HG03571 (cell line): ENCODE data around the gene CAMKMT.

Source experiments
- ATAC-seq: cut with Tn5 transposase; IDR thresholded peaks from one replicate; pipeline ENCODE4 v1.9.1; 2021; ENCODE audit not compliant: unreplicated experiment

Gene CAMKMT

DNA sequence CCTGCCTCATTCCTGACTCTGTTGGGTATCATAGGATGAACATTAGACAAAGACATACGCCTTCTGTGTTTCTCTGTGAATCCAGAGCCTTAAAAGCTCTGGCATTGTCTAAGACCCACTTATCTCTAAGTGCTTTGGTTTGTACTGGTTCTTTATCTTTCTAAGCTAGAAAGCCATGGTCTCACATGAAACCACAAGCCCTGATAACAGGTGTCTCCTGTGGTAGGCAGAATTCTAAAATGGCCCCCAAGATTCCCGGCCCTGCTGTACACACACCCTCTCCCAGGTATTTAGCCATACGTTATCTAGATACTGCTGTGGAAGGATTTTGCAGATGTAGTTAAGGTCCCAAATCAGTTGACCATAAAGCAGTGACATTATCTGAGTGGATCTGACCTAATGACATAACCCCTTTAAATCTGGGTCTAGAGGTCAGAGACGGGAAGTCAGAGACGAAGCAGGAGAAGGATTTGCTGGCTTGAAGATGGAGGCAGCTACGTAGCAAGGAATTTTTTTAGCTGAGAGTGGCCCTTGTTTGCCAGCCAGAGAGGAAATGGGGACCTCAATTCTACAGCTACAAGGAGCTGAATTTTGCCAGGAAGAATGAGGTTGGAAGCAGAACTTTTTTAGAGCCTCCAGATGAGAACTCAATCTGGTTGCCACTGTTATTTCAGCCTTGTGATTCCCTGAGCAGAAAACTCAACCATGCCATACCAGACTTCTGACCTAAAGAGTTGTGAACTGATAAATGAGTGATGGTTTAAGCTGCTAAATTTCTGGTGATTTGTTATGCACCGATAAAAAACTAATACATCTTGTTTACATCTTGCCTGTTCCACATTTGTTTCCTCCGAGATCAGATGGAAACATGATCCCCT, 186.7 kb downstream of the CAMKMT start:
- no peak for ATAC-seq

DNA sequence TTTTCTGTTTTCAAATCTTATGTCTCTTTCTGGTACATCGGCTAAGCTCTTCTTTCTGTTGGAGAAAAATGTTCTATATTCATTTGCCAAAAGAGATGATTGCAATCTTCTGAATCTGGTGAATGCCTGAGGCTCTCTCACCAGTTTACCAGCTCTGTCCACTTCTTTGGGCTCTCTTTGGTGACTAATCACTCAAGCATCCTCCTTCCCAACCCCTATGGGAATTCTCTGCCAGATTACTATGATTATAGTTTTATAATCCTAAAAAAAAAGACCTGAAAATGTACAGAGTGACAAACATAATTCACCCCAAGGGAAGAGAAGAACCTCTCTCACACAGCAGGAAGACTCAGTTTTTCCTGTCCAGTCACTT, 187.3 kb downstream of the CAMKMT start:
- no peak for ATAC-seq

DNA sequence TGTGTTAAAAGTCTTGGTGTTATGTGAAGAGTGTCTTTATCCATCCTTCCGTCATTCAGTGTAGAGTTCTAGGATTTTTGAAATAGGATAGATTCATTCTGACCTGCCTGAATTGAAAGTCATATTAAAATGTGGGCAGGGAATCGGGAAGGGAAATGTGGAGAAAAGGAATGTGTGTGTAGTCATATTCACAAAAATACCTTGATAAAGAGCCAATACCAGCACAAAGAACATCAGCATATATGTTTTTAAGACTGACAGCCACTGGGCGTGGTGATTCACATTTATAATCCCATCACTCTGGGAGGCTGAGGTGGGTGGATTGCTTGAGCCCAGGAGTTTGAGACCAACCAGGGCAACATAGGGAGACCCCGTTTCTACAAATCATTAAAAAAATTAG, 188.1 kb downstream of the CAMKMT start:
- ATAC-seq = no peak

DNA sequence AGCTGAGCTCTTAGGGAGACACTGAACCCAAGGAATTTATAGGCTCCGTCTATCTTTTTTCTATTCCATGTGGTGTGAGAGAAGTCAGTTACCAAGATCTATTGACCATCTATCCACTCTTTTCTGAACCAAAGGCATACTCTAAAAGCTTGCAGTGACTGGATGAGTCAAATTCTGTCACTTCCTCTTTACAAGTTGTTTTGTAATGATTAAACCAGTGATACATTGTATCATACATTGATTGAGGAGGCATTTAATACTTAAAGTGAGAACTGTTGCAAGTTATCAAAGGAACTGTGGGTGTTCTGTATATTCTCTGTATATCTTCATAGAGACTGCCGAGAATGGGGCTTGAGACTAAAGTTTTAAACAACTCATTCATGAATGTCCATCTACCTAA, 188.8 kb downstream of the CAMKMT start:
- ATAC-seq = no peak

DNA sequence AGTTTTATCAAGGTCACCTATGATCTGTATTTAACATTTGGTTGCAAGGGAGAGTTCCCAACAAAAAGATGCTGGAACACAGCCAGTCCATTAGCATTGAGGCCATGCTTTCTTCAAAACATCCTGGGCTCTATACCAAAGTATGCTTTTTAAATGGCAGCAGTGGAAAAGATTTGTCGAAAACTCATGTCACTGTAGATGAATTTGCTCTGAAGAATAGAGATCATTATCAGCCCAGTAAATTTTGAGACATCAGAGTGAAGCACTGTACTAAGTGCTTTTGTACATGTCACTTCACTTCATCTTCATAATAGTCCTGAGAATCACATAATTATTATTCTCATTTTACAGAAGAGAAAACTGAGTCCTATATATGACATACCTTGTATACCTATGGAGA, 189.8 kb downstream of the CAMKMT start:
- no peak for ATAC-seq

DNA sequence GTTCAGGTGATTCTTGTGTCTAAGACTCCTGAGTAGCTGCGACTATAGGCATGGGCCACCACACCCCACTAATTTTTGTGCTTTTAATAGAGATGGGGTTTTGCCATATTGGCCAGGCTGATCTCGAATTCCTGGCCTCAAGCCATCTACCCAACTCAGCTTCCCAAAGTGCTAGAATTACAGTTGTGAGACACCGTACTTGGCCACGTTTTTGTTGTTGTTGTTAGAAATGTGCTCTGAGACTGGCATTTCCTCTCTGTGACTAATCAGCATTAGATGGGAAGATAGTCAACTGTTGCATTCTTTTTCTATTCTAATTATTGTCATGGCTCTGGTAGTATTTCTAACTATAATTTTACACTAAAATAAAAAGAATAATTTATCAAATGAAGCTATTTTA, 191.7 kb downstream of the CAMKMT start:
- no peak for ATAC-seq

DNA sequence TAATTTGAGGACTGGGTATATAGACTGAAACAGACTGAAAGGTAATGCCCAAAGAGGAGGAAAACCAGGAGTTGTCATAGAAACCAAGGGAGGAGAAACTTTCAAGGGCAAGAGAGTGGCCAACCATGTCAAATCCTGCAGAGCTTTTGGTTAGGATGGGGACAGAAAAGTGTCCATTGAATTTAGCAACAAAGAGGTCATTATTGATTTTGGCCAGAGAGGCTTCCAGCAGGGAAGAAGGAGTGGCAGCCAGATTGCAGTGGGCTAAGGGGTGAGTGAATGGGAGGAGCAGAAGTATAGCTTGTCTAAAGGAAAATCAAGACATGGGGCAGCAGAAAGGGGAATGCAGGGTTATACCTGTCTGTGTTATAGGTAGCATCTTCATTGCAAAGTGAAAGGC, 194.0 kb downstream of the CAMKMT start:
- ATAC-seq = no peak

DNA sequence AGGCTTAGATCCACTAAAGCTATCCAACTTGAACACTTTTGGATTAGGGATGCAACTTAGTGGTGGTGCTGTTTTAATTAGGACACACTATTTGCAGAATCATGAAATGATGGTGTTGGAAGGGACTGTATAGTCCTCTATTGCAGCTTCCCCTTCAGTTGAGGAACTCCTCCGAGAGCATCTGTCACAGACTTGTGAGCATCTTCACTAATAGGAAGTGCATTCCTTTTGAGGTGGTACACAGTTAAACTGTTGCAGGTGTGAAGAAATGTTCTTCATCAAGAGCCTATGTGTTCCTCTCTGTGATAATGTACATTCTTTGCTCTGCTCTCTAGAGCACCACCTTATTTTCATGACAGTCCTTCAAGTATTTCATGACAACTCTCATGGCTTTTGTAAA, 197.4 kb downstream of the CAMKMT start:
- ATAC-seq = no peak

DNA sequence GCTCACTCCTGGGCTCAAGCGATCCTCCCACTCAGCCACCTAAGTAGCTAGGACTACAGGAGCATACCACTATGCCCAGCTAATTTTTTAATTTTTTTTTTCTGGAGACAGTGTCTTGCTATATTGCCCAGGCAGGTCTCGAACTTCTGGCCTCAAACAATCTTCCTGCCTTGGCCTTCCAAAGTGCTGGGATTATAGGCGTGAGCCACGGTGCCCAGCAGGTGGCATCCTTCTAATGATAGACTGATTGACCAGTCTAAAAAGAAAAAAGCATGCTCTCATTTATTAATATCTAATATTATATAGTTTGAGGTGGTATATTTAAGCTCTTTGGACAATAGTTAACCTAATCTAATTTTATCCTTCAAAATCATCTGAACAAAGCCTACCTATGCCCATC, 198.6 kb downstream of the CAMKMT start:
- no peak for ATAC-seq

DNA sequence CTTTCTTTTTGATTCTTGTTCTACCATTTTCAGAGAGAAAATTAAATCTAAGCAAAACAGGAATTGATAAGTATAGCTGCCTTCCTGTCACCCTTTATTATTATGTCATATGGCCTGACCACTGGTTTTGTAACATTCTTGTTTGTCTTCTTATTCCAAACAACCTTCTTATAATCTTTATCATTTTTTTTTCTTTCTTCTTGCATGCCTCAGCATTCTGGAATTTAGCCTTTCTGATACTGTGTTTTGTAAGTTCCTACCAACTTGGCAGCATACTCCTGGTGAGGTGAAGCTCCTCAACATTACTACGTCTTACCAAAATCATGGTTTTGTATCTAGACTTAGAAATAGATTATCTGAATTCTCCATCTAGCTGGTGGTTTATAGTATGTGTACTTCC, 199.2 kb downstream of the CAMKMT start:
- no peak for ATAC-seq

DNA sequence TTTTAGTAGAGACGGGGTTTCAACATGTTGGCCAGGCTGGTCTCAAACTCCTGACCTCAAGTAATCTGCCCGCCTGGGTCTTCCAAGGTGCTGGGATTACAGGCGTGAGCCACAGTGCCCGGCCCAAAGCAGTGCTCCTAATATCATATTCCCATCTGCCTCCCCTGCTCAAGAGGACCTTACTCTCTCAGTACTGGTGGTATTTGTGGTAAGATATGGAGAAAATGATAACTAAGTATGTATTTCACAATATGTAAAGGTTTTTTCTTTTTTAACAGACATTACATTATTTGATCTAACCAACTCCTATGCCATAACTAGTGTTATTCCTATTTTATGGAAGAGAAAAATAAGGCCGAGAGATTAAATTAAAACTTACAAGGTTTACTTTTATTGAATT, 201.0 kb downstream of the CAMKMT start:
- no peak for ATAC-seq

DNA sequence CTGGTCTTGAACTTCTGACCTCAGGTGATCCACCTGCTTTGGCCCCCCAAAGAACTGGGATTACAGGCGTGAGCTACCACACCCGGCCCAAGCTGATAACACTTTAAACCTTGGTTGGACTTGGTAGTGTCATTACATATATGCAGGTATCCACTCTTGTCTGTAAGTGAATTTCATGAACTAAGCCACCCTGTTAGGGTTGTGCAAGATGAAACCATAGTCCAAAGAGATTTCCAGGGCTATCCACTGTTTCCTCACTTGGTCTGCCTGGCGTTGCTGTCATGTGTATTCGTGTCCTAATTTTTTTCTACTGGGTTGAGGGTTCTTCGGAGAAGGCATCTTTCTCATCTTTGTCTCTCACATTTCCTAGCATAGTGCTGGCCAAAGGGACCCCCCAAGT, 203.0 kb downstream of the CAMKMT start:
- no peak for ATAC-seq

DNA sequence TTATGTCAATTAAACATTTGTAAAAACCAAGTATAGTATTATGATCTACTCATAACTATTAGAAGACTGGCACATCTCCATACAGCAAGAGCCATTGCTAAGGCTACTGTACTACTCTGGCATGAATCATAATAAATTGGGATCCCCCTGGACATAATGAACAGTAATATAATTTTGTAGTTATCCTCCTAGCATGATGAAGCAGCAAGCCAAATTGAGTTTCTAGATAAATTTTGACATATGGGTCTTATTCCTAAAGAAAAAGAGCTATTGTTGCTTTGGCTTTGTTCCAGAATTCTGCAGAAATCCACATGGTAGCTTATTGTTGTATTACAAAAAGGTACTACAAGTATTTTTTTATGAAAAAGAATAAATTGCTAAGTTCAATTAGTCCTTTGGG, 204.3 kb downstream of the CAMKMT start:
- no peak for ATAC-seq

DNA sequence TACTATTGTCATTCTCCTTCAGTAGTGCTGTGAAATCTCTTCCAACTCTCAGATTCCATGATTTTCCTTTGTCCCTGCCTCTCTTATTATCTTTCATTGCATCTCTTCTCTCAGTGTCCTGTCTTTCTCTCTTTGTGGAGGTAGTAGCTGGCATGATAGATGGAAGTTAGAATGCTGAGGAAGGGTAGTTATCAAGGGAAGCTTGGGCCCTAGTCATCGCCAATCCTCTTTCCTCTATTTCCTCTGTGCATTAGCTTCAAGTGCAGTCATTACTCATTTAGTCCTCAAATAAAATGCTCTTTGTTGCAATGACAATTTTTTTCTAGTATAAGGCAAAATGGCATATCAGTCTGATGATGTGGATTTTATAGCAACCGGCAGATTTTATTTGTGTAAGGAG, 207.7 kb downstream of the CAMKMT start:
- no peak for ATAC-seq

DNA sequence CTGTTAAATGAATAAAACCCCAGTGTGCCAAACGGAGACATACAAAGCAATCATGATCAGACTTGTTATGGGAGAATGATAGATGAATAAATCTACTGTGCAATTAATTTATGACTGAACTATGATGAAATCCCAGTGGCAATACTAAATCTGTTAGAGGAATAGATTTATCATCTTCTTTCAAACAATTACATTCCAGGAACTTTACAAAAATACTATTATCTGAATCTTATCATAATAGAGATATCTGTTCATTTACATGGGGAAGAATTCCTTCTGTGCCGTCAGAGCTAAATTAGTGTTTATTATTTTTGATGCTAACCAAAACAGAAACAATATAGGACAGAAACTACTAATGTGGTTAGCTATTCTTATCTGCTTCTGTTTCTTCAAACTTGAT, 208.5 kb downstream of the CAMKMT start:
- no peak for ATAC-seq

DNA sequence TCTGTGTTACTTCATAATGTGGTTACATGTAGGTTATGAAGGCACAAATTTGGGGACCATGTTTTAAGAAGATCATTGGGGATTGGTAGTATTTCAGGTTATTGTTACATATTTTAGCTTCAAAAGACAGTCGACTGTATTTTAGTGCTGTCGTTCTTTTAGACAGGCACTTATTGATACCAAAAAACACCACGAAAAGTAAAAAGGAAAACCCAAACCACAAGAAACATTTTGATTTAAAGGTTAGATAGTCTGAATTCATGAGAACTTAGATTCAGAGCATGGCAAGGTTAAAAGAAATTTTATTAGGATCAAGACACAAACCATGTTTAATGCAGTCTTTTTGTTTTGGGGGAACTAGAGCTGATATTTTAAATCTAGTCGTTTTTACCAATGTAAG, 209.0 kb downstream of the CAMKMT start:
- no peak for ATAC-seq

DNA sequence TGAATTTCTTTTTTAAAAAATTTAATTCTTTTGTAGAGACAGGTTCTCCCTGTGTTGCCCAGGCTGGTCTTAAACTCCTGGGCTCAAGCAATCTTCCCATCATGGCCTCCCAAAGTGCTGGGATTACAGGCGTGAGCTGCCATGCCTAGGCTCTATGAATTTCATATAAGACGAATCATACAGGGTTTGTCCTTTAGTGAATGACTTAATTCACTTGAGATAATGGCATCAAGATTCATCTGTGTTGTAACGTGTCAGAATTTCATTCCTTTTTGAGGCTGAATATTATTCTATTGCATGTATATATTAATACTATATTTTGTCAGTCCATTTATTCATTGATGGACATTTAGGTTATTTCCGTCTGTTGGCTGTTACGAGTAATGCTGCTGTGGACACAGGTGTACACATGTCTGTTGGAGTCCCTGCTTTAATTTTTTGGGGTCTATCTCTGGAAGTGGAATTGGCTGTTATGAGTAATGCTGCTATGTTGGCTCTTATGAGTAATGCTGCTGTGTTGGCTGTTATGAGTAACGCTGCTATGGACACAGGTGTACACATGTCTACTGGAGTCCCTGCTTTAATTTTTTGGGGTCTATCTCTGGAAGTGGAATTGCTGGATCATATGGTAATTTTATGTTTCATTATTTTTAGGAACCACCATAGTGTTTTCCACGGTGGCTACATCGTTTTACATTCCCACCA, 210.6 kb downstream of the CAMKMT start:
- no peak for ATAC-seq

DNA sequence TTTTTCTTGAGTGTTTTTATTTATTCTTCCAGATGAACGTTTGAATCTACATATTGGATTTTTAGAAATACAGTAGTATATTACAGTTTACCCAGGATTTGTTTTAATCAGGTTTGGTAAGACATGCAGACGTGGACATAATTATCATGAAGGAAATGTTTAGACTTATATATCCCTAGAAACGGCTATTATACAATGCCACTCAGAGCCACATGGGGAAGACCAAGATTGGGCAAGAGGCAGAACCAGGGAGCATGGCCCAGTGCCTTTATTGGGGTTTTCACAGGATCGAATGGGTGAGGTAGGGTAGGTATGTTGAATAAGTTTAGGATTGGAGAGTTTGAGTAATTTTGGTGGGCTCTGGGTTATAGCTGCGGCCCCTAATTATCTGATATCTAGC, 212.2 kb downstream of the CAMKMT start:
- no peak for ATAC-seq

DNA sequence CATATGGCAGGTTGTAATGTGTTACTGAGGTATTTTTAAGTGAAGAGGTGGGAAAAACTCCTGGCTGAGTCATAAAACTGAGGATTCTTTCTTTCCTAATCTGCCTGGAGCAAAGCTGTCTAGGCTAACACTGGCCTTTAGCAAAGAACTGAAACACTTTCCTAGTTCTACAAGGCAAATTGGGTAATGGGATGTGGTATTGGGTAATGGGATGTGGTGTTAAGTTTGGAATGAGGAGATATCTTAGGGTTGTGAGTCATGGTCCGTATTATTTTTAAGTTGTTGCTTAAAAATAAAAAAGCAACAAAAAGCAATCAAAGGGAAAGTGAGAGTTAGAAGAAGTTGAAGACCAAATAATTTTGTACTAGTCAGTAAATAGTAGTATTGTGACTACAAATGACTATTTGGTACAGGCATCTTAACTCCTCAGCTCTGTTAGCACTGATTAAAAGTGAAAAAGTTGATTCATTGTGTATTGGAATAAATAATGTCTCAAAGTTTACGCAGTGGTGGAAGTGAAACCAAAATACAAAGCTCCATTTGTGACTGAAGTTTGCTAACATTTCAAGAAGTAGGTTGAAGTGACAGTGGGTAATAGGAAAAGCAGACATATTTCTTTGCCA, 216.8 kb downstream of the CAMKMT start:
- no peak for ATAC-seq

DNA sequence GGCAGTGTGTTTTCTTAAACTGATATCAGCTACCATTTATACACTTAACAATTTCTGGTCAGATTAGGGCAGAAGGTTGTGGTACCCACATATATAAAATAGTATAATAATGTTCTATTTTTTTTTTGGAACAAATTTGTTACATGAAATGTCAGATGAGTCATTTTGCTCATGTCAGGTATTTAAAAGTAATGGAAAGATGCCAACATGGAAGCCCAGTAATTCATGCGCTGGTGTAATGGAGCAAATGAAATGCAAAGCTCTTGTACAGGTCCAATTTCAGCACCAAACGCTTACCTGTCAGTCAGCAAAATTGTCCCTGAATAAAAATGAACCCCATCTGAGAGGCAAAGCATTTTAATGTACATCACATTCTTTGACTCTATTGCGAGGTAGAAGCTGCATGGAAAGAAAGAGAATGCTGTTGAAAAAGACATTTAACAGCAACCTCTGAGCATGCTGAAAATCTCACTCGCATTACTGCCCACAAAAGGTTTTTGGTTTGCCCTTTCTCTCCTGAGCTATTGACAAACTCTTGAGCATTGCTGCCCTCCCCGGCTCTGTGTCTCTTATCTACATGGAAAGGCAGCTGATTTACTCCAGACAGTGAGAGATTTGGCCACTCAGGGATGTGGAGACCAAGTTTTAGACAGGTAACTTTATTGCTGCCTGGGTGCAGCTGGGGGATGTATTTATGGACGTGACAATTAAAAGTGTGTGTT, 217.5 kb downstream of the CAMKMT start:
- no peak for ATAC-seq

DNA sequence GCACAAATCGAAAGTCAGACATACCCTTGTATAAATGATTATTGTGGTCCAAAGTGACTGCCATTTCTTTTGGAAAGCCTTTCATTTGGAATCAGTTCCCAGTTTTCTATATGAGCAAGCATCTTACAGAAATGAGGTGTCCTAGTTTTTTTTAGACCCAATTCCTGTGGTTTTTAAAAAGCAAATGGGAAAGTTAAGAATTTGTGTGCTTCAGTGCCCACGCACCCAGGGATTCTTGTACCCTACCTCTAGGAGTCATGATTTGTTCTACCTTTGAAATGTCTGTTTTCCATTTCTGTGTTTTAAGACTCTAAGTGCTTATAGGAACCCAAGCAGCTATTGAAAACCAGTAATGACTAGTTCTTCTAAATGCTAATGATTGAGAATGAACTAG, 218.1 kb downstream of the CAMKMT start:
- no peak for ATAC-seq
